ENCODE measurements around the gene MPHOSPH10.
"Not testable (repeated sequence)": the region's sequence is repeated elsewhere in the genome, so short reads cannot be mapped to it uniquely, and the experiment has no call there.

MPHOSPH10 gene

GRCh38 chr2:71103809-71104208 lies 26.6 kb upstream of the MPHOSPH10 start:
- Histone ChIP-seq H2AFZ (ENCODE audit: low read depth, low read length) (no peak overlapping the region), H3K9me3 (ENCODE audit: low read length) (no peaks in the 10 kb centered on the region), H3K4me3 (ENCODE audit: low read length) (no peak overlapping the region), H3K4me1 (ENCODE audit: insufficient read depth, low read length) (peaks cover 16% of the 10 kb centered on the region), H3K36me3 (ENCODE audit: insufficient read depth, low read length) (peaks cover 6% of the 10 kb centered on the region), H3K27me3 (ENCODE audit: insufficient read depth, low read length) (no peaks in the 10 kb centered on the region)

- Histone ChIP-seq H3K4me1 (ENCODE audit: insufficient read depth, low read length) (peaks cover 16% of the 10 kb centered on the region), H3K36me3 (ENCODE audit: insufficient read depth, low read length) (peaks cover 15% of the 10 kb centered on the region)
- not testable (repeated sequence) for H2AFZ ChIP-seq (ENCODE audit: low read depth, low read length); H3K4me3 ChIP-seq (ENCODE audit: low read length); H3K27me3 ChIP-seq (ENCODE audit: insufficient read depth, low read length); H3K9me3 ChIP-seq (ENCODE audit: low read length)
Measured at GRCh38 chr2:71106463-71106862, 24.0 kb upstream of the MPHOSPH10 start.

- Histone ChIP-seq H3K36me3 (ENCODE audit: insufficient read depth, low read length) (peaks cover 15% of the 10 kb centered on the region), H3K4me1 (ENCODE audit: insufficient read depth, low read length) (peaks cover 13% of the 10 kb centered on the region), H3K27me3 (ENCODE audit: insufficient read depth, low read length) (no peaks in the 10 kb centered on the region), H3K4me3 (ENCODE audit: low read length) (no peak overlapping the region), H2AFZ (ENCODE audit: low read depth, low read length) (no peak overlapping the region), H3K9me3 (ENCODE audit: low read length) (no peaks in the 10 kb centered on the region)
Measured at GRCh38 chr2:71108091-71108490, 22.3 kb upstream of the MPHOSPH10 start.

- Histone ChIP-seq H3K27me3 (ENCODE audit: insufficient read depth, low read length) (no peaks in the 10 kb centered on the region), H3K36me3 (ENCODE audit: insufficient read depth, low read length) (peaks cover 25% of the 10 kb centered on the region), H3K9me3 (ENCODE audit: low read length) (no peaks in the 10 kb centered on the region), H2AFZ (ENCODE audit: low read depth, low read length) (no peak overlapping the region), H3K4me1 (ENCODE audit: insufficient read depth, low read length) (no peaks in the 10 kb centered on the region), H3K4me3 (ENCODE audit: low read length) (no peak overlapping the region)
Measured at GRCh38 chr2:71113843-71114242, 16.6 kb upstream of the MPHOSPH10 start.

- H2AFZ ChIP-seq (ENCODE audit: low read depth, low read length) = no peak overlapping the region
- peaks cover 36% of the 10 kb centered on the region for H3K36me3 ChIP-seq (ENCODE audit: insufficient read depth, low read length)
- H3K4me1 ChIP-seq (ENCODE audit: insufficient read depth, low read length) = no peaks in the 10 kb centered on the region
- H3K9me3 ChIP-seq (ENCODE audit: low read length) = no peaks in the 10 kb centered on the region
- no peak overlapping the region for H3K4me3 ChIP-seq (ENCODE audit: low read length)
- H3K27me3 ChIP-seq (ENCODE audit: insufficient read depth, low read length) = no peaks in the 10 kb centered on the region
Measured at GRCh38 chr2:71117063-71117462, 13.4 kb upstream of the MPHOSPH10 start.

GRCh38 chr2:71120195-71120594 lies 10.2 kb upstream of the MPHOSPH10 start:
- H3K27me3 ChIP-seq (ENCODE audit: insufficient read depth, low read length) = no peaks in the 10 kb centered on the region
- no peaks in the 10 kb centered on the region for H3K4me1 ChIP-seq (ENCODE audit: insufficient read depth, low read length)
- H3K4me3 ChIP-seq (ENCODE audit: low read length) = no peak overlapping the region
- H3K36me3 ChIP-seq (ENCODE audit: insufficient read depth, low read length) = peaks cover 41% of the 10 kb centered on the region
- no peaks in the 10 kb centered on the region for H3K9me3 ChIP-seq (ENCODE audit: low read length)
- no peak overlapping the region for H2AFZ ChIP-seq (ENCODE audit: low read depth, low read length)

- no peak overlapping the region for H2AFZ ChIP-seq (ENCODE audit: low read depth, low read length)
- no peak overlapping the region for H3K4me3 ChIP-seq (ENCODE audit: low read length)
- no peaks in the 10 kb centered on the region for H3K4me1 ChIP-seq (ENCODE audit: insufficient read depth, low read length)
- H3K27me3 ChIP-seq (ENCODE audit: insufficient read depth, low read length) = no peaks in the 10 kb centered on the region
- peaks cover 39% of the 10 kb centered on the region for H3K36me3 ChIP-seq (ENCODE audit: insufficient read depth, low read length)
- H3K9me3 ChIP-seq (ENCODE audit: low read length) = no peaks in the 10 kb centered on the region
Measured at GRCh38 chr2:71121479-71121878, 9.0 kb upstream of the MPHOSPH10 start.

- H3K36me3 ChIP-seq (ENCODE audit: insufficient read depth, low read length) = peaks cover 36% of the 10 kb centered on the region
- no peaks in the 10 kb centered on the region for H3K9me3 ChIP-seq (ENCODE audit: low read length)
Measured at GRCh38 chr2:71122387-71123298, 7.8 kb upstream of the MPHOSPH10 start.

GRCh38 chr2:71125506-71126294 lies 4.7 kb upstream of the MPHOSPH10 start:
- Histone ChIP-seq H2AFZ (ENCODE audit: low read depth, low read length) (no peak overlapping the region), H3K4me3 (ENCODE audit: low read length) (no peak overlapping the region), H3K27me3 (ENCODE audit: insufficient read depth, low read length) (no peaks in the 10 kb centered on the region), H3K36me3 (ENCODE audit: insufficient read depth, low read length) (peaks cover 22% of the 10 kb centered on the region), H3K4me1 (ENCODE audit: insufficient read depth, low read length) (peaks cover 4% of the 10 kb centered on the region), H3K9me3 (ENCODE audit: low read length) (no peaks in the 10 kb centered on the region)

More at GRCh38 chr2:71122387-71123298, 7.8 kb upstream of the MPHOSPH10 start:
- Histone ChIP-seq H3K4me1 (ENCODE audit: insufficient read depth, low read length) (no peaks in the 10 kb centered on the region), H3K27me3 (ENCODE audit: insufficient read depth, low read length) (no peaks in the 10 kb centered on the region), H2AFZ (ENCODE audit: low read depth, low read length) (no peak overlapping the region), H3K4me3 (ENCODE audit: low read length) (no peak overlapping the region)

GRCh38 chr2:71126957-71127356 lies 3.5 kb upstream of the MPHOSPH10 start:
- Histone ChIP-seq H3K27me3 (ENCODE audit: insufficient read depth, low read length) (no peaks in the 10 kb centered on the region), H3K4me1 (ENCODE audit: insufficient read depth, low read length) (peaks cover 13% of the 10 kb centered on the region), H3K36me3 (ENCODE audit: insufficient read depth, low read length) (peaks cover 16% of the 10 kb centered on the region), H2AFZ (ENCODE audit: low read depth, low read length) (no peak overlapping the region), H3K4me3 (ENCODE audit: low read length) (no peak overlapping the region), H3K9me3 (ENCODE audit: low read length) (no peaks in the 10 kb centered on the region)

GRCh38 chr2:71129114-71129901 lies 1.1 kb upstream of the MPHOSPH10 start:
- no peaks in the 10 kb centered on the region for H3K27me3 ChIP-seq (ENCODE audit: insufficient read depth, low read length)
- H3K4me3 ChIP-seq (ENCODE audit: low read length) = peak overlapping the region; percentile 84
- H3K9me3 ChIP-seq (ENCODE audit: low read length) = no peaks in the 10 kb centered on the region
- peaks cover 21% of the 10 kb centered on the region for H3K4me1 ChIP-seq (ENCODE audit: insufficient read depth, low read length)
- H2AFZ ChIP-seq (ENCODE audit: low read depth, low read length) = peak overlapping the region; percentile 86
- peaks cover 20% of the 10 kb centered on the region for H3K36me3 ChIP-seq (ENCODE audit: insufficient read depth, low read length)

- peak overlapping the region; percentile 86 for H2AFZ ChIP-seq (ENCODE audit: low read depth, low read length)
- peaks cover 21% of the 10 kb centered on the region for H3K4me1 ChIP-seq (ENCODE audit: insufficient read depth, low read length)
- H3K9me3 ChIP-seq (ENCODE audit: low read length) = no peaks in the 10 kb centered on the region
- H3K4me3 ChIP-seq (ENCODE audit: low read length) = peak overlapping the region; percentile 84
- no peaks in the 10 kb centered on the region for H3K27me3 ChIP-seq (ENCODE audit: insufficient read depth, low read length)
- H3K36me3 ChIP-seq (ENCODE audit: insufficient read depth, low read length) = peaks cover 24% of the 10 kb centered on the region
Measured at GRCh38 chr2:71129902-71130151, 607 bp upstream of the MPHOSPH10 start.

GRCh38 chr2:71130905-71131244 lies 441 bp downstream of the MPHOSPH10 start:
- no peaks in the 10 kb centered on the region for H3K27me3 ChIP-seq (ENCODE audit: insufficient read depth, low read length)
- peaks cover 33% of the 10 kb centered on the region for H3K36me3 ChIP-seq (ENCODE audit: insufficient read depth, low read length)
- H3K4me3 ChIP-seq (ENCODE audit: low read length) = peak overlapping the region; percentile 84
- peaks cover 21% of the 10 kb centered on the region for H3K4me1 ChIP-seq (ENCODE audit: insufficient read depth, low read length)
- no peaks in the 10 kb centered on the region for H3K9me3 ChIP-seq (ENCODE audit: low read length)
- peak overlapping the region; percentile 86 for H2AFZ ChIP-seq (ENCODE audit: low read depth, low read length)

Data from neuron (in vitro differentiated cells).